ENCODE measurements around the gene IL25.
"Not testable (repeated sequence)": the region's sequence is repeated elsewhere in the genome, so short reads cannot be mapped to it uniquely, and the experiment has no call there.

IL25 gene

DNA sequence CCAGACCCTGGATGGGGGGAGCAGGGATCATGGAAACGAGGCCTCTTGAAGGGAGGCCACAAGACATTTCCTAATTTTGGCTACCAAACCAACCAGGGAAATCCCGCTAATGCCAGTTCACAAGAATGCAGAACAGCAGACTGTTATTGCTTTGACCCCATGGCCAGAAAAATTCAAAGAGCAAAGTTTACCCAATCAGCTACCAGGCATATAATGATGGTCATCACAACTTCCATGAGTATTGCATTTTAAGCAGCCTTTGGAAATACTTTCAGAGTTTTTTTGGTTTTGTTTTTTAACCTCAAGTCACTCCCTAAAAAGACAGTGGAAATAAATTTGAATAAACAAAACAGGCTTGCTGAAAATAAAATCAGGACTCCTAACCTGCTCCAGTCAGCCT is at the start of gene IL25:
Gene IL25, plus strand, starts transcription at position 301 of the 400 bp plus-strand sequence.
- no peak for DNase-seq (ENCODE audit: low read depth in 2 of 2, low spot score in 1 of 2)

DNA sequence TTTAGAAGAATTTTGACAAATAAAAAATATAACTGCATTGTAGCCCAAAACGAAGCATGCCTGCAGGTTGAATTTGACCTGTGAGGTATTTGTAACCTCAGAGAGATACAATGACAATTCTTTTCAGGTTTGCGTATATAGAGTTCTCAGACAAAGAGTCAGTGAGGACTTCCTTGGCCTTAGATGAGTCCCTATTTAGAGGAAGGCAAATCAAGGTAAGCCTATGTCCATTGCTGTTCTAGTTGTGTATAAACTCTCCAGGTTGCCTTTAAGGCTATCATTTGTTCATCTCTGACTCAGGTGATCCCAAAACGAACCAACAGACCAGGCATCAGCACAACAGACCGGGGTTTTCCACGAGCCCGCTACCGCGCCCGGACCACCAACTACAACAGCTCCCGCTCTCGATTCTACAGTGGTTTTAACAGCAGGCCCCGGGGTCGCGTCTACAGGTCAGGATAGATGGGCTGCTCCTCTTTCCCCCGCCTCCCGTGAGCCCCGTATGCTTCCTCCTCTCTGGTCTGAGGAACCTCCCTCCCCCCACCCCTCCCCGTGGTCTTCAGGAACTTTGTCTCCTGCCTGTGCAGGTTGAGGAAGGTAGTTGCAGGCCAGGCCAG is 48.7 kb upstream of the IL25 start:
- no peak for DNase-seq (ENCODE audit: low read depth in 2 of 2, low spot score in 1 of 2)

DNA sequence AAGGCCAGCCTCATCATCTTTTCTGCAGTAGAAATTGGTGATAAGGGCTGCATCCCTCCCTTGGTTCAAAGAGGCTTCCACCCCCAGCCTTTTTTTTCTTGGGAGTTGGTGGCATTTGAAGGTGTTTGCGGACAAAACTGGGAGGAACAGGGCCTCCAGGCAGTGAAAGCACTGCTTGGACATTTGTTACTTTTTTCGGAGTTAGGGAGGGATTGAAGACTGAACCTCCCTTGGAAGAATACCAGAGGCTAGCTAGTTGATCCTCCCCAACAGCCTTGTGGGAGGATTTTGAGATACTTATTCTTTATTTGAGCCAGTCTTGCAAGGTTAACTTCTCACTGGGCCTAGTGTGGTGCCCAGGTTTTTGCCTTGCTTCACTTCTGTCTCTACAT is 48.2 kb upstream of the IL25 start:
- no peak for DNase-seq (ENCODE audit: low read depth in 2 of 2, low spot score in 1 of 2)

DNA sequence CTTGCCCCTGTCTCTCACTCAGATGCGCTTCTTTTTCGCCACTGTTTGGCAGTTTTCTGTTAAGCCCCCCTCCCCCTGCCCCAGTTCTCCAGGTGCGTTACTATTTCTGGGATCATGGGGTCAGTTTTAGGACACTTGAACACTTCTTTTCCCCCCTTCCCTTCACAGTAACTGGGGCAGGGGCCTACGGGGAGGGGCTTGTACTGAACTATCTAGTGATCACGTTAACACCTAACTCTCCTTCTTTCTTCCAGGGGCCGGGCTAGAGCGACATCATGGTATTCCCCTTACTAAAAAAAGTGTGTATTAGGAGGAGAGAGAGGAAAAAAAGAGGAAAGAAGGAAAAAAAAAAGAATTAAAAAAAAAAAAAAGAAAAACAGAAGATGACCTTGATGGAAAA is 47.6 kb upstream of the IL25 start:
- no peak for DNase-seq (ENCODE audit: low read depth in 2 of 2, low spot score in 1 of 2)

DNA sequence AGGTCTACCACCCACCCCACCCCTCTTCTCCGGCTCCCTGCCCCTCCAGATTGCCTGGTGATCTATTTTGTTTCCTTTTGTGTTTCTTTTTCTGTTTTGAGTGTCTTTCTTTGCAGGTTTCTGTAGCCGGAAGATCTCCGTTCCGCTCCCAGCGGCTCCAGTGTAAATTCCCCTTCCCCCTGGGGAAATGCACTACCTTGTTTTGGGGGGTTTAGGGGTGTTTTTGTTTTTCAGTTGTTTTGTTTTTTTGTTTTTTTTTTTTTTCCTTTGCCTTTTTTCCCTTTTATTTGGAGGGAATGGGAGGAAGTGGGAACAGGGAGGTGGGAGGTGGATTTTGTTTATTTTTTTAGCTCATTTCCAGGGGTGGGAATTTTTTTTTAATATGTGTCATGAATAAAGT is 46.9 kb upstream of the IL25 start:
- DNase-seq (ENCODE audit: low read depth in 2 of 2, low spot score in 1 of 2): not testable (repeated sequence)

DNA sequence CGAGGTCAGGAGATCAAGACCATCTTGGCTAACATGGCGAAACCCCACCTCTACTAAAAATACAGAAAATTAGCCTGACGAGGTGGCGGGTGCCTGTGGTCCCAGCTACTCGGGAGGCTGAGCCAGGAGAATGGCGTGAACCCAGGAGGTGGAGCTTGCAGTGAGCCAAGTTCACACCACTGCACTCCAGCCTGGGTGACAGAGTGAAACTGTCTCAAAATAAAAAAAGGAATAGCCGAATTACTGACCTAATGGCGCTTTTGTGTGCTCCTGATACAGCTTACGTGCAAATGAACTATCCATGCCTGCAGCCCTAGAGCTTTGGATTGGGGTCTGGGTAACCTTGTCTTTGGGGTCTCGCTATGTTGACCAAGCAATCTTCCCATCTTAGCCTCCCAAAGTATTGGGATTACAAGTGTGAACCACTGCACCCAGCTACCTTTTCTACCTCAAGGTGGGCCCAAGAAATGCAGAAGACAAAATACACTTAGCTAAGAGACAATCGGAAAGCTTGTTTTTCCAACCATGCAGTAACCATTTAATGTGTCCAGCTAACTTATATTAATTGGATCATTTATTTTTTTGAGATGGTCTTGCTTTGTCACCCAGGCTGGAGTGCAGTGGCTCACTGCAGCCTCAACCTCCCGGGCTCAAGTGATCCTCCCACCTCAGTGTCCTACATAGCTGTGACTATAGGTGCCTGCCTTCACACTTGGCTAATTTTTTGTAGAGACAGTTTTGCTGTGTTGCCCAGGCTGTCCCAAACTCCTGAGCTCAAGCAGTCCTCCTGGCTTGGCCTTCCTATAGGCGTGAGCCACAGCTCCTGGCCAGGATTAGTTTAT is 45.9 kb upstream of the IL25 start:
- DNase-seq (ENCODE audit: low read depth in 2 of 2, low spot score in 1 of 2): no peak

DNA sequence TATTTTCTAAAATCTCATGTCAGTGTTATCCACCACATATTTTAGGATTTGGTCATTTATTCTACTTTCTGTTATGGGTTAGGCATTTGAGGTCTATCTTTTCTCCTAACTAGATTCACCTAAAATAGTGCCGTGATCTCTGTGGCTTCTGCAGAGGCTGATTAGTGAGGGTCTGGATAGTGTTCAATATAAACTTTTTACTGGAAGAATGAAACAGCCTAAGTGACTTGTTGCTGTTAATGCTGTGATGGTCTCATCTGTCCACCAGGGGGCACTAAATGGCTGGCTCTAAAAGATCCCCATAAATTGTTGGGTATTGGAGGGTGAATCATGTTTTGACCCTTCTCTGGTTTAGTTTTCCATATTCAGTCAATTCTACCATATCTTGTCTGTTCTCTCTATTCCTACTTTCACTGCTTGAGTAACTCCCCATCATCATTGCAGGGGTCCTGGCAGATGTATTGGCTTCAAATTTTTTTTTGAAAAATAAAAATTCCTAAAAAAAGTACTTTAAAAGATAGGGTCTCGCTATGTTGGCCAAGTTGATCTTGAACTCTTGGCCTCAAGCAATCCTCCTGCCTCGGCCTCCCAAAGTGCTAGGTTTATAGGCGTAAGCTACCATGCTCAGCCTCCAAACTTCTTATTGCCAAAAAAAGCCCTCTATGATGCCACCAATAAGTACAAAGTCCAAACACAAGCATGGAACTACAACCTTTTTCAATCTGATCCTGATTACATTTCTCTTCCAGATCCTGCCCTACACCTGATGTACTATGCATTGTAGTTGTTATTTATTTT is 44.5 kb upstream of the IL25 start:
- DNase-seq (ENCODE audit: low read depth in 2 of 2, low spot score in 1 of 2): no peak

DNA sequence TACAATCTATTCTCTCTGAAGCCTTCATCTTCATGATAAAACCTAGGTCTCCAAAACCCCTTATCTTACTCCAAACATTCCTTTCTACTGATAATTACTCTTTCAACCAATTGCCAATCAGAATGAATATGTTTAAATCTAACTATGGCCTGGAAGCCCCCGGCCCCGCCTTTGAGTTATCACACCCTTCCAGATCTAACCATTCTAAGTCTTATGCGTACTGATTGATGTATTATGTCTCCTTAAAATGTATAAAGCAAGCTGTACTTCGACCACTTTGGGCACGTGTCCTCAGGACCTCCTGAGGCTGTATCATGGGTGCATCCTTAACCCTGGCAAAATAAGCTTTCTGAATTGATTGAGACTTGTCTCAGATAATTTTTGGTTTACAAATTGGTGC is 37.0 kb upstream of the IL25 start:
- no peak for DNase-seq (ENCODE audit: low read depth in 2 of 2, low spot score in 1 of 2)

DNA sequence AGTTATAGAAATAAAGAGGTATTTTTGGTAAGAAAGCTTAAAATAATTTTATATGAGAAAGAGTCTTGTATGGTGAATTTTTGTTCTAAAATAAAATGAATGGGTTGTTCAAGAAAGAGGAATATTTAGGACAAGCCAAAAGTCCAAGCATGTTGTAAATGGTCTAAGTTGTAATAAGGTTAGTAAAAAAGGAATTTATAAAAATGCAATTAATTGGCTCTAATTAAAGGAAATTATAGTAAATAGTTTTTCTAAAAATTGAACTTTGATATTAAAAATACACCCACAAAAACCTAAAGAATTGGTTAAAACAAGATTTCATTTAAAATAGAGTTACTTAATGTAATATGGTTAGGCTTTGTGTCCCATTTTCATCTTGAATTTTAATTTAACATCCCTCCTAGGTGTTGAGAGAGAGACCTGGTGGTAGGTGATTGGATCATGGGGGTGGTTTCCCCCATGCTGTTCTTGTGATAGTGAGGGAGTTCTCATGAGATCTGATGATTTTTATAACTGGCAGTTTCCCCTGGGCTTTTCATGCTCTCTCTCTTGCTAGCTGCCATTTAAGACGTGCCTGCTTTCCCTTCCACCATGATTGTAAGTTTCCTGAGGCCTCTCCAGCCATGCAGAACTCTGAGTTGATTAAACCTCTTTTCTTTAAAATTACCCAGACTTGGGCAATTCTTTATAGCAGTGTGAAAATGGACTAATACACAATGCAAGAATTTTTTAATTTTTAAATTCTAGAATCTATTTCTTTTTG is 32.9 kb upstream of the IL25 start:
- no peak for DNase-seq (ENCODE audit: low read depth in 2 of 2, low spot score in 1 of 2)

DNA sequence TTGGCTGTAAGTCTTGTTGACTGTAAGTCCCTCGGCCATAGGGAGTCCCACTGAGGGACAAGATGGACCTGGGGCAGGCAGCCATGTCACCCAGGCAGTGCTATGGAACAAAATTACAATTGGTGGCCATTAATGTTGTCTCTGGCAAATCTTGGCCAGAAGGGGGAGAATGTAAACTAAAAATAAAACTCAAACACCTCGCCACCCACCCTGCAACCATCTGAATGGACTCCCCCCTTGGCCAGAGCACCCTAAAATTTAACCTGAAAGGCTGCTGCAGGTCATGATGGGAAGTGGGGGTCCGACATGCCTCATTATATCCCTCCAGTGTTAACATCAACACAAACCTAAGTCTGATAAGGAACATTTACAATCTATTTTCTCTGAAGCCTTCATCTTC is 28.1 kb upstream of the IL25 start:
- DNase-seq (ENCODE audit: low read depth in 2 of 2, low spot score in 1 of 2): no peak

DNA sequence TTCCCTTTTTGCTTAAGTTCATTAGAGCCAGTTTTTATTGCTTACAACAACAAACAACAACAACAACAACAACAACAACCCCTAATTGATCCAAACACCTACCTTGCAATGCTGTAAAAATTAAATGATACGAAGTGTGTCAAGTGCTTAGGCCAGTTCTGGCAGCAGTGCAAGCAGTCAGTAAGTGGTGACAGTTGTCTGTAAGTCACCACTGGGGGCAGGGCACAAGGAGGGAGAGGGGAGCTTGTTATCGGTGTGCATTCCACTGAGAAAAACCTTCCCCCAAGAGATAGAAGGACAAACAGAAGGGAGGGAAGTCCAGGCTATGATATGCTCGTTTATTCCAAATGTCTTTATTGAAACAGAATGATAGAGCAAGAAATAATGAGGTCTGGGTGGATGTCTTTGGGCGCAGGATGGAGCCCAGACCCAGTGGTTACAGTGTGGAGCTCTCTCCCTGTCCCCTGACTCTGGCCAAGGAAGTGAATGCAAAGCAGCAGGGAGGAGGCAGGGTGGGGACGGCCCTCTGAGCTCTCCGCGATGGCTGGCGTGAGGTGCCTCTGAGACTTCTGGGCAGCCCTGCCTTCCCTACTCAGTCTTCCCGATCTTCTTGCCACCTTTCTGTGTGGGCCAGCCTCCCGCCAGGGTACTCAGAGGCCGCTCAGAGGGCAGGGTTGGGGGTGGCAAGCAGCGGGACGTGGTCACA is 26.5 kb upstream of the IL25 start:
- no peak for DNase-seq (ENCODE audit: low read depth in 2 of 2, low spot score in 1 of 2)

DNA sequence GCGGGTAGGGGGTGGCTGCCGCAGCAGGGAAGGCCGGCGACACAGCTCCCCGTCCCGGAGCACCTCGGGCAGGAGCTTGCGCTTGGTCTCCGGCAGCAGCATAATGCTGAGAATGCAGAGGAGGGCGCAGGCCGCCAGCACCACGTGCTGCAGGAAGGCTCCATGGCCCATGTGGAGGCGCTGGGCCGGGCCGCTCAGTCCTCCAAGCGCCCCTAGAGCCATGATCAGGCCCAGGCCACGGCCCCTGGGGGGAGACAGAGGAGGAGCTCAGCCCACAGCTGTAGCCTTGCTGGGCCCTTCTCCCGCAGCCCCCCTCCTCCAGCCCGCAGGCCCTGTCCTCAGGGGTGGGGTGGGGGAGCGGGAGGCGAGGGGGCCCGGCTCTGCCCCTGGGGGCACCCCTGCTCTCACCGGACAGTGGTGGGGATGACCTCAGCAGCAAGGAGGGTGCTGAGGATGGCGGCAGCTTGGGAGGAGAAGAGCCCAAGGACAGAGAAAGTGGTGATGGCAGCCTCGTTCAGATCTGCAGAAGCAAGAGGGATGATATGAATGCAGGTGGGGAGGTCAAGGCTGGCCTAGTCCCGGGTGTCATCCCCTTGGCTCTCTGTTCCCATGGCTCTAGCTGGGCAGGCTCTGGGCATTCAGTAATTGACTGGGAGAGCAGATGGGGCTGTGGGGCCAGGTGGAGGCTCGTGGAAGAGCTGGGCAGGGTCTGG is 25.8 kb upstream of the IL25 start:
- no peak for DNase-seq (ENCODE audit: low read depth in 2 of 2, low spot score in 1 of 2)

DNA sequence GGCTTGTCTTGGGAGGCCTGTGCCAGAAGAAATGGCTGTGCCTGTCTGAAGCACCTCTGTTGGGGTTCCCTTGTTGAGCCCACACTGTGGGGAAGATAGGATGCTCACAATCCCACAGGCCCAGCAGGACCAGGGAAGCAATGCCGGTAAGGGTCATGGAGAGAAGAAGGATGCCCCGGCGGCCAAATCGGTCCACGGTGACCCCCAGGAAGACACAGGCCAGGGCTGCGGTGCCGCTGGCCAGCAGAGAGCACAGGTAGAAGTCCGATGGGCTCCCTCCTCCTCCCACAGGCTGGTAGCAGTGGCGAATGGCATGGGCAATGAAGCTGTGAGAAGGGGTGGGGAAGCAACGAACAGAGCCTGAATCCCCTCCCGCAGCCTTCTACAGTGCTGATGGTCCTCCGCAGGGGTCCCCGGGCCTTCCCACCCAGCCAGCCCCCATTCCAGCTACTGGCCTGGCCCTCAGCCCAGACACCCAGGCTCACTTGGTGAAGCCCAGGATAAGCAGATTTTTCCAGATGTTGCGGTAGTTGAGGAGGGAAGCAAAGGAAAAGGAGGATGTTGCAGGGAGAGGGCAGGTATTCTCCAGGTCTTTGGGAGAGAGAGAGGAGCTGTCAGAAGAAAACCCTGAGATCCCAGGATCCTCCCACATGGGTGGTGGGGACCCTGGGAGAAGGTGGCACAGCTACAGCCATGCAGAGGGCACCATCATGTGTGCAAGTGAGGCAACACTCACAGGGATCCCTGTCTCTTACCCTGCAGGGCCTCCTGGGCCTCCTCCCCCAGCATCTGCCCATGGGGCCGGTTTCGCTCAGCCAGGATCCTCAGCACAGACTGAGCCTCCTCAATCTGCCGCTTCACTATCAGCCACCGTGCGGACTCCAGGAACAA is 25.0 kb upstream of the IL25 start:
- no peak for DNase-seq (ENCODE audit: low read depth in 2 of 2, low spot score in 1 of 2)

DNA sequence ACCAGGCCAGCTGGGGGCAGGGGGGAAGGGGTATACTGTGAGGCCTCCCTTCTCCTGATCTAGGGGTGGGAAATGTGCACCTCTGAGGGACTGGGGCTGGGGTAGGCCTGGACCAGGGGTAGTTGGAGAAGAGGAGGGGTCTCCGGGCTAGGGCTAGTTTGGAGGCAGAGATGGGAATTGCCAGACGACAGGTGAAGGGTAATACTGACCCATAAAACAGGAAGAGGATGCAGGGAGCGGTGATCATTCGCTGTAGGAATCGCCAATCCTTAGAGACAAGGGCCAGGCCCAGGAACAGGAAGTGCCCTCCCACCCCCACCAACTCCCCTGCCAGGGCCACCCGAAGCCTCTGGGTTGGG is 24.3 kb upstream of the IL25 start:
- no peak for DNase-seq (ENCODE audit: low read depth in 2 of 2, low spot score in 1 of 2)

DNA sequence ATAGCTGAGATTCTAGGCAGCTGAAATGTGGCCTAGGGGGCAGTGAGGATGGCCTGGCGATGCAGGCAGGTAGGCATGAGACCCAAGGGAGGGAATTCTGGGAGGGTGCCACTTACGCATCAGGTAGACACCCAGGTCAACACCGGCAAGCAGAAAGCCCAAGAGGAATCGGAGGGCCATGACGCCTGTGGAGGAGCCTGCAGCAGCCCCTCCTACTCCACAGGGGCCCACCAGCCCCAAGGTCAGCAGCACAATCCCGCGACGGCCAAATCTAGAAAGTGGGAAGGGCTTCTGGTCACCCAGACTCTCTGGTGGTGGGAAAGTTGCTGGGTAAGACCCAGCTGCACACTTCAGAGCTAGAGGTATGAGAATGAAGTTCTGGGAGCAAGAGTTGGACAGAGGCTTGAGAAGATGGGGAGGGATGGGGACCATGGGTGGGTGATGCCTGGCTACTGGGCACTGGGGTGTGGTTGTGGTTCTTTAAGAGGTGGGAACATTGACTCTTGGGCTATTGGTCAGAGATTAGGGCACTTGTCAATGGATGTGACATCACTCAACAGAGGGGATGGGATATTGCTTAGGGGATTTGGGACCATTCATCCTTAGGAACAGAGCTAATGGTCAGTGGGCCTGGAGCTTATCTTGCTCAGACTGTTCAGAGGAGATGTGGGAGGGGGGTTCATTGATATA is 23.3 kb upstream of the IL25 start:
- no peak for DNase-seq (ENCODE audit: low read depth in 2 of 2, low spot score in 1 of 2)

DNA sequence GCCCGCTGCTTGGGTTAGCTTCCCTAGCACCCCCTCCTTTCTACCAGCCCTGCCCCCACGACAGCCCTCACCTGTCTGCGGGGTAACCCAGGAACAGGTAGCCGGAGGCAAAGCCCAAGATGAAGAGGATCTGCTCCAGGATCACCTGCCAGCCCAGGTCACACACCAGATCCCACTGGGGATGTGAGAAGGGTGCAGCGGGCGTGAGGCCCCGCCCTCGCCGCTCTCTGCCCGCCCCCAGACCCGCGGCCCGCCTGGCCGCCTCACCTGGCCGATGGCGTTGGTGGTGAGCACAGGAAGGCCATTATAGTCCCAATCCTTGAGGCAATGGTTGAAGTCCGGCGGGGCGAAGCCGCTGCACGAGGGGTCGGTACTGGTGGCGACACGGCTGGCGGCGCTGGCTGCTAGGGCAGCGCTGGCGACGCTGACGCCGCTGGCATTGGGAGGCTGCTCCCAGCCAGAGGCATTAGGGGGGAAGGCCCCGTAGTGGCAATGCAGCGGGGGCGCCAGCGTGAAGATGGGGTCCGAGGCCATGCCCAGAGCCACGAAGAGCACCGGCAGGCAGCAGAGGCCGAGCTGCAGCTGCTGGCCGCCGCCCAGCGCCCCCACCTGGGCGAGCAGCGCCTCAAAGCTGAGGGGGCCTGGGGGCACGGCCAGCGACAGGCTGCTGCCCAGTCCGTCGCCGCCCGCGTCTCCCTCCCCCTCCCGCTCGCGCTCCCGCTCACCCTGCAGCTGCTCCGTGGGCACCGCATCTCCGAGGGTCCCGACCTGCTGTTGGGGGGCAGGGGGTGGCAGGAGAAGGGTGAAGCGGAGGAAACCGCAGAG is 20.7 kb upstream of the IL25 start:
- no peak for DNase-seq (ENCODE audit: low read depth in 2 of 2, low spot score in 1 of 2)

DNA sequence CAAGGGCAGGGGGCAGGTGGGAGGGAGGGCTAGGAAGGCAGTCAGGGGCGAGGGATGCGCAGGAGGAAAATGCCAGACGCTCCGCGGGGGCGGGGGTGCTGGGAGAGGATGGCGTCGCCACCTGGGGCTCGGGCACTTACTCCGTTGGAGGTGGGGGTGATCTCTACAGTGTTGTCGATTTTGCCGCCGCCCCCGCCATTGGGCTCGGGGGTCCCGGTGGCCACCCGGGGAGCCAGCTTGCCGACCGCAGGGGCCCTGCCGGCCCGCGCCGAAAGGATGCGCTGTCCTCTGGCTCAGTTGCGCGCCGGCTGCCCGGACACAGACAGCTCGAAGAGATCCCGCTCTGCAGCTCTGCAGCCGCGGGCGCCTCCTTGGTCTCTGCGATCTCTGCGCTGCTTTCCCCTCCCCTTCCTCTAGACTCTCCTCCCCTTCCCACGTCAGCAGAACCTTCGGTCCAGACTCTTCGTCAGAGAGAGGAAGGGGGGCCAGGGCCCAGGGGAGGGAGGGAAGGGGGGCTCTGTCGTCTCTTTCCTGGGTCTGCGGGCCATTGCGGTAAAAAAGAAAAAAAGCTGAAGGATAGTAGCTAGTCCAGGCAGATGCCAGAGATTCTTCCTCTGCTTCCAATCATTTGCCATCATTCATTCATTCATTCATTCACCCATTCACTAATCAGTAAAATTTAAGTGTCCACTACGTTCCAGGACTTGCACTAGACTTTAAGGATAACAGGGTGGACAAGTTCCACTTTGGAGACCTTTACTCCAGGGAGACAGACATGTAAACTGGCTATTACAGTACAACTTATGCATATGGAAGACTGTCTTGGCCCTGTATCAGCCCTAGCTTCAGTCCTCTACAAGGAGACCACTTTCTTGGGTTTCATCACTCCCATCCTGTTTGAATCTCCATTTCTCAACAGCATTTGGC is 19.8 kb upstream of the IL25 start, which contains the start of gene SLC22A17:
Gene SLC22A17, minus strand, starts transcription at position 382 of the 927 bp plus-strand sequence.
- DNase-seq (ENCODE audit: low read depth in 2 of 2, low spot score in 1 of 2): peak; percentile 8 to 13

Measured in stimulated activated CD8-positive, alpha-beta memory T cell treated with anti-CD3 and anti-CD28 coated beads, Interleukin-4, amount 100 ng/mL, for 1 hour (primary cell).